Ishikawa (cell line): ENCODE measurements around the gene ASB7.

ENCODE experiments used
- RAD21 ChIP-seq: IDR thresholded peaks from 2 replicates; pipeline ENCODE4 v1.6.1; 2012; ENCODE audit warnings: low read depth
- REST ChIP-seq: IDR thresholded peaks from 2 replicates; pipeline ENCODE4 v1.6.1; 2012; ENCODE audit warnings: low read depth, mild to moderate bottlenecking
- TAF1 ChIP-seq: IDR thresholded peaks from 2 replicates; pipeline ENCODE4 v1.6.1; 2012; ENCODE audit warnings: low read depth, mild to moderate bottlenecking
- TCF12 ChIP-seq: IDR thresholded peaks from 2 replicates; pipeline ENCODE4 v1.6.1; 2012; ENCODE audit warnings: low read depth

- TF ChIP-seq TAF1 (no peak), REST (no peak), RAD21 (no peak), TCF12 (no peak)
Observed at GRCh38 chr15:100690795-100691158, 88.4 kb downstream of the ASB7 start.
